ENCODE data around the gene B4GALT6. TPM values are rescaled to one million over a fixed set of nuclear protein-coding genes. Genes with fewer than 3 reads are reported as not detected.

Gene B4GALT6
- polyA plus RNA-seq, 1 donor (not counting 4 experiments of a cell fraction or from before 2014, with no cell fraction given) = 7.1 TPM

GRCh38 chr18:31630549-31630948 lies 53.8 kb downstream of the B4GALT6 start:
- no peaks in the 10 kb centered on the region for H3K4me1 ChIP-seq (ENCODE audit: control insufficient read depth, extremely low read depth, insufficient read depth, low read length)
- no peak overlapping the region for H3K27ac ChIP-seq (ENCODE audit: control insufficient read depth, insufficient read depth, low read length)
- H3K9me3 ChIP-seq (ENCODE audit: control insufficient read depth, low read depth, low read length) = no peaks in the 10 kb centered on the region
- no peaks in the 10 kb centered on the region for H3K79me2 ChIP-seq (ENCODE audit: control insufficient read depth, insufficient read depth, low read length)
- H2AFZ ChIP-seq (ENCODE audit: control insufficient read depth, low read length) = no peak overlapping the region
- no peak overlapping the region for H3K4me3 ChIP-seq (ENCODE audit: control insufficient read depth in 2 of 3, extremely low read depth in 1 of 3, insufficient read depth in 2 of 3, low read depth in 1 of 3, low read length in 3 of 3)
- dilution Hi-C loops (cut with MboI; ENCODE audit: extremely low pct_ligation_motif_present, low sequenced_read_pairs) = no loop called here
- H3K4me2 ChIP-seq (ENCODE audit: control insufficient read depth, extremely low read depth, insufficient read depth, low read depth, low read length) = no peak overlapping the region
- H3K9ac ChIP-seq (ENCODE audit: control insufficient read depth, extremely low read depth, insufficient read depth, low read length) = no peak overlapping the region
- H4K20me1 ChIP-seq (ENCODE audit: control insufficient read depth, extremely low read depth, insufficient read depth, low read length) = no peaks in the 10 kb centered on the region
- FAIRE-seq (no peak), DNase-seq (ENCODE audit: low read depth, low spot score) (no peak)
- H3K36me3 ChIP-seq (ENCODE audit: control insufficient read depth in 2 of 2, extremely low read depth in 1 of 2, insufficient read depth in 2 of 2, low read length in 2 of 2) = no peaks in the 10 kb centered on the region
- no peaks in the 10 kb centered on the region for H3K27me3 ChIP-seq (ENCODE audit: control insufficient read depth, extremely low read depth, insufficient read depth, low read length)
- TF ChIP-seq CTCF (optimal IDR thresholded peaks at IDR 0.05 in 1 of 3, IDR thresholded peaks at IDR 0.05 in 1 of 3, conservative IDR thresholded peaks at IDR 0.05 in 1 of 3; ENCODE audit: extremely low read depth in 1 of 3, insufficient read depth in 2 of 3, low read length in 3 of 3) (no peak), EZH2 (IDR thresholded peaks at IDR 0.05; ENCODE audit: low read length) (no peak)
- no peaks in the 10 kb centered on the region for H3K9me1 ChIP-seq (ENCODE audit: control insufficient read depth, extremely low read depth, insufficient read depth, low read length)

- H3K27ac ChIP-seq (ENCODE audit: control insufficient read depth, insufficient read depth, low read length) = no peak overlapping the region
- no peak for FAIRE-seq
- no peaks in the 10 kb centered on the region for H3K9me3 ChIP-seq (ENCODE audit: control insufficient read depth, low read depth, low read length)
- H2AFZ ChIP-seq (ENCODE audit: control insufficient read depth, low read length) = no peak overlapping the region
- no peaks in the 10 kb centered on the region for H3K79me2 ChIP-seq (ENCODE audit: control insufficient read depth, insufficient read depth, low read length)
- DNase-seq (ENCODE audit: low read depth, low spot score) = no peak
- no peak overlapping the region for H3K4me3 ChIP-seq (ENCODE audit: control insufficient read depth in 2 of 3, extremely low read depth in 1 of 3, insufficient read depth in 2 of 3, low read depth in 1 of 3, low read length in 3 of 3)
- H3K9me1 ChIP-seq (ENCODE audit: control insufficient read depth, extremely low read depth, insufficient read depth, low read length) = no peaks in the 10 kb centered on the region
- no peak overlapping the region for H3K4me2 ChIP-seq (ENCODE audit: control insufficient read depth, extremely low read depth, insufficient read depth, low read depth, low read length)
- H3K36me3 ChIP-seq (ENCODE audit: control insufficient read depth in 2 of 2, extremely low read depth in 1 of 2, insufficient read depth in 2 of 2, low read length in 2 of 2) = no peaks in the 10 kb centered on the region
- no peaks in the 10 kb centered on the region for H4K20me1 ChIP-seq (ENCODE audit: control insufficient read depth, extremely low read depth, insufficient read depth, low read length)
- dilution Hi-C loops (cut with MboI; ENCODE audit: extremely low pct_ligation_motif_present, low sequenced_read_pairs) = no loop called here
- no peak overlapping the region for H3K9ac ChIP-seq (ENCODE audit: control insufficient read depth, extremely low read depth, insufficient read depth, low read length)
- no peaks in the 10 kb centered on the region for H3K27me3 ChIP-seq (ENCODE audit: control insufficient read depth, extremely low read depth, insufficient read depth, low read length)
- H3K4me1 ChIP-seq (ENCODE audit: control insufficient read depth, extremely low read depth, insufficient read depth, low read length) = no peaks in the 10 kb centered on the region
- TF ChIP-seq CTCF (optimal IDR thresholded peaks at IDR 0.05 in 1 of 3, IDR thresholded peaks at IDR 0.05 in 1 of 3, conservative IDR thresholded peaks at IDR 0.05 in 1 of 3; ENCODE audit: extremely low read depth in 1 of 3, insufficient read depth in 2 of 3, low read length in 3 of 3) = peak in 1 of 3 experiments; percentile 23
- no peak for TF ChIP-seq EZH2 (IDR thresholded peaks at IDR 0.05; ENCODE audit: low read length)
Measured at GRCh38 chr18:31626409-31626808, 58.0 kb downstream of the B4GALT6 start.

All from keratinocyte (primary cell).